Stomach (tissue), 9 donors: Measurements from ENCODE around the gene DNAJB13. TPM values are rescaled to one million over a fixed set of nuclear protein-coding genes. Genes with fewer than 3 reads are reported as not detected.

Experiments
- DNase-seq, 2 donors: peaks; one replicate each; pipeline versions ENCODE4 v3.0.0 to v3.0.0-alpha.2; 2013 to 2019
- H3K27ac ChIP-seq, 5 donors: fragments of 200-600 bp in 4 of 5; sonication (generic) in 4 of 5; one replicate each; pipeline ENCODE4 v1.5.1; 2013 to 2019; ENCODE audit warnings: mild to moderate bottlenecking in 1 of 5, moderate library complexity in 1 of 5
- H3K27me3 ChIP-seq, 3 donors: fragments of 200-600 bp; sonication (generic); one replicate each; pipeline ENCODE4 v1.5.1; 2017 to 2019; ENCODE audit warnings: mixed run types in 1 of 3
- H3K36me3 ChIP-seq, 4 donors: fragments of 200-600 bp; sonication (generic); 1 replicate in 3 of 4; 2 replicates in 1 of 4; pipeline ENCODE4 v1.5.1; 2016 to 2019
- H3K4me1 ChIP-seq, 4 donors: fragments of 200-600 bp; sonication (generic); one replicate each; pipeline ENCODE4 v1.5.1; 2016 to 2019
- H3K4me3 ChIP-seq, 4 donors: fragments of 200-600 bp; sonication (generic) in 3 of 4; one replicate each; pipeline ENCODE4 v1.5.1; 2016 to 2019; ENCODE audit warnings: mild to moderate bottlenecking in 1 of 4
- H3K9me3 ChIP-seq, 4 donors: fragments of 200-600 bp; sonication (generic); one replicate each; pipeline ENCODE4 v1.5.1; 2016 to 2019
- CTCF ChIP-seq, 7 experiments: fragments of 450-650 bp in 4 of 7; fragments of 200-600 bp in 3 of 7; sonication (generic) in 3 of 7; IDR thresholded peaks; one replicate each; pipeline ENCODE4 v1.5.1; 2016 to 2019; ENCODE audit warnings: antibody characterized with exemption in 7 of 7, control low read depth in 2 of 7, mild to moderate bottlenecking in 1 of 7
- EP300 ChIP-seq: sonication (generic); formaldehyde crosslinking; IDR thresholded peaks from one replicate; pipeline ENCODE4 v1.6.1; 2017; ENCODE audit warnings: antibody characterized with exemption
- POLR2A ChIP-seq, 4 donors: fragments of 450-650 bp; IDR thresholded peaks; one replicate each; pipeline ENCODE4 v1.6.1; 2016; ENCODE audit warnings: antibody characterized with exemption in 4 of 4, control low read depth in 2 of 4, mild to moderate bottlenecking in 1 of 4, moderate library complexity in 1 of 4
- POLR2AphosphoS5 ChIP-seq, 3 donors: sonication (generic); formaldehyde crosslinking; IDR thresholded peaks; one replicate each; pipeline ENCODE4 v1.6.1; 2016; ENCODE audit warnings: antibody characterized with exemption in 3 of 3
- WGBS, 5 donors: extraction: QIAGEN DNeasy Blood & Tissue Kit in 3 of 5; methylation state at CpG; one replicate each; pipeline versions ENCODE4 v1.1.5 to v1.1.7; 2013 to 2018; 5-methylcytosine and 5-hydroxymethylcytosine counted together
- intact Hi-C: fragments of 100-400 bp; cut with DNase I; formaldehyde crosslinking; loops from one replicate; pipeline ENCODE4 v1.15.1; 2023; ENCODE audit warnings: low total_unique reads
- polyA plus RNA-seq, 3 donors: library from polyadenylated mRNA; stranded (reverse); fragments of 200-250 nt; gene quantifications; one replicate each; pipeline ENCODE4 v1.2.3, GENCODE V29; 2013
- total RNA-seq, 5 donors: library from RNA; depleted of rRNA; stranded (reverse); fragments of >200 nt; gene quantifications; one replicate each; pipeline versions ENCODE4 v1.1.0 to v1.2.3, GENCODE V29; 2014 to 2016
- donor health status: healthy with polysubstance abuse.
- donor health status: Bipolar disorder and iron deficiency.
- donor health status: healthy.

The DNAJB13 gene
- total and polyA plus RNA-seq, 8 donors = 0.28 TPM; not detected in 7

- Histone ChIP-seq H3K4me3 (no peak overlapping the region), H3K27me3 (no peaks in the 10 kb centered on the region), H3K27ac (no peak overlapping the region), H3K36me3 (peaks cover 12 to 32% (median 22%) of the 10 kb centered on the region in 4 donors), H3K4me1 (peaks cover 0 to 30% (median 18%) of the 10 kb centered on the region in 4 donors), H3K9me3 (no peaks in the 10 kb centered on the region)
- no peak for TF ChIP-seq CTCF (IDR thresholded peaks at IDR 0.05)
- TF ChIP-seq POLR2AphosphoS5 (IDR thresholded peaks at IDR 0.05) = no peak
- TF ChIP-seq EP300 = no peak
- no peak for TF ChIP-seq POLR2A (IDR thresholded peaks at IDR 0.05)
- intact Hi-C loops = loop anchor here (10.0 kb wide), 1 partner anchor 54 kb away; no protein-coding TSS in a partner anchor
- no peak for DNase-seq
- 75 to 86% (median 84%) methylated on average over 6 of the region's 6 CpGs for WGBS, 5 donors
Observed at GRCh38 chr11:73971175-73971719, 20.4 kb downstream of the DNAJB13 start.

- 85 to 100% (median 96%) methylated on average over 1 of the region's 1 CpG for WGBS, 5 donors
- Histone ChIP-seq H3K27me3 (no peaks in the 10 kb centered on the region), H3K27ac (no peak overlapping the region)
Observed at GRCh38 chr11:73972187-73972586, 21.4 kb downstream of the DNAJB13 start.

GRCh38 chr11:73972620-73973449 is 22.0 kb downstream of the DNAJB13 start:
- peak in 1 of 2 donors; percentile 46 for DNase-seq
- peak overlapping the region in 3 of 5 donors; percentile 27 to 62 (median 49) for H3K27ac ChIP-seq
- H3K27me3 ChIP-seq = no peaks in the 10 kb centered on the region
- WGBS, 5 donors = 65 to 78% (median 67%) methylated on average over 10 to 11 of the region's 11 CpGs
- H3K36me3 ChIP-seq = peaks cover 17 to 48% (median 37%) of the 10 kb centered on the region in 4 donors
- H3K9me3 ChIP-seq = no peaks in the 10 kb centered on the region
- intact Hi-C loops = loop anchor here (10.0 kb wide), 1 partner anchor 52 kb away; no protein-coding TSS in a partner anchor
- H3K4me3 ChIP-seq = no peak overlapping the region
- TF ChIP-seq POLR2AphosphoS5 (IDR thresholded peaks at IDR 0.05) (no peak), CTCF (IDR thresholded peaks at IDR 0.05) (no peak), POLR2A (IDR thresholded peaks at IDR 0.05) (no peak), EP300 (no peak)
- H3K4me1 ChIP-seq = peaks cover 0 to 40% (median 19%) of the 10 kb centered on the region in 4 donors

More at GRCh38 chr11:73972187-73972586, 21.4 kb downstream of the DNAJB13 start:
- peaks cover 0 to 38% (median 18%) of the 10 kb centered on the region in 4 donors for H3K4me1 ChIP-seq
- no peak for TF ChIP-seq CTCF (IDR thresholded peaks at IDR 0.05)
- TF ChIP-seq EP300 = no peak
- no peak for TF ChIP-seq POLR2A (IDR thresholded peaks at IDR 0.05)
- TF ChIP-seq POLR2AphosphoS5 (IDR thresholded peaks at IDR 0.05) = no peak
- intact Hi-C loops = loop anchor here (10.0 kb wide), 1 partner anchor 53 kb away; no protein-coding TSS in a partner anchor
- no peak for DNase-seq
- no peak overlapping the region for H3K4me3 ChIP-seq
- H3K9me3 ChIP-seq = no peaks in the 10 kb centered on the region
- H3K36me3 ChIP-seq = peaks cover 17 to 41% (median 31%) of the 10 kb centered on the region in 4 donors
